Activated CD4-positive, alpha-beta T cell treated with anti-CD3 and anti-CD28 coated beads, Interleukin-2, amount 50 U/mL, for 1 hour (primary cell): Measurements from ENCODE around the gene ZNF813.
A peak's percentile ranks its signal among the peaks of the same experiment; 100 is the strongest.

Experiments
- DNase-seq: peaks from one replicate; pipeline ENCODE4 v3.0.0-alpha.2; 2020

ZNF813 gene

DNA sequence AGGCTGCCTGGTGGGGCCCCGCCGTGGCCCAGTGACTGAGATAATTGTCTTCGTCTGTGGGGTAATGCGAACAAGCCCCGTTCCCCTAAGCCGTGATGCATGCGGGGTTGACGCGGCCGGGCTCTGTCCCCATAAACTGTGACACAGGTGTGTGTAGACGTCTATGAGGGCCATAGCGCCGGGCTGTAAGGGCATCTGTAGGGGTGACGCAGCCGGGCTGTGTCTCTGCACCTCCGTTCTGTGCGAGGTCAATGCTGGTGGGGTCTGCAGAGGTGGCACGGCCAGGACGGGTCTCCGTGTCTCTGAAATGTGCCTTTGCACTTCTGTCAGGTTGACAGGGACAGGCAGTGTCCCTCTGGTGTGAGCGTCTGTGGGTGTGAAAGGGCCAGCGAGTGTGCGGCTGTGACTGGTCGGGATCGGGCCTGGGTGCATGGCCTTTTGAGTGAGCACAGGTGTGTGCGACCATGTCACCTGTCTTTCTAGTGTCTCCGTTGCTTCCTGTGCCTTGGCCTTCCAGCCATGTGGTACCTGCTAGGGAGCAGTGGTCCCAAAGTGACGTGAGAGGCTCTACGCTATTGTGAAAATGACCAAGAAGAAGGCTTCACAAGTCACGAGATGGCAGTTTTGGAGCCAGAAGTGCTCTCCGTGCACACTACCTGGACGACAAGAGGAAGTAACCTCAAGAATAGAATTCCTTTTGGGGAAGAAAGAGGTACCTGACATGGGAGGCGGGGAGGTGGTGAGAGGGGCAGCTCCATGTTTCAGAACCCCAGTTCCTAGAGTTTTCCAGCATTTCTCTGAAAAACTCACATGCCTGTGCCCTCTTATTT lies 54.1 kb downstream of the ZNF813 start:
- no peak for DNase-seq

DNA sequence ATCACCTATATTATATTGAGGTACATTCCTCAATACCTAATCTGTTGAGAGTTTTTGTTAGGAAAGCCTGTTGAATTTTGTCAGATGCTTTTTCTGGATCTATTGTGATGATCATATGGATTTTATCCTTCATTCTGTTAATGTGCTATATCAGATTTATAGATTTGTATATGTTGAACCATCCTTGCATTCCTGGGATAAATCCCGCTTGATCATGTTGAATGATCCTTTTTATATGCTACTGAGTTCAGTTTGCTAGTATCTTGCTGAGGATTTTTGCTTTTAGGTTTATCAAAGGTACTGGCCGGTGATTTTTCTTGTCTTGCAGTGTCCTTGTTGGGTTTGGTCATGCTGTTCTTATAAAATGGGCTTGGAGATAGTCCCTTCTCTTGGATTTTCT lies 58.4 kb downstream of the ZNF813 start:
- DNase-seq, result no peak

DNA sequence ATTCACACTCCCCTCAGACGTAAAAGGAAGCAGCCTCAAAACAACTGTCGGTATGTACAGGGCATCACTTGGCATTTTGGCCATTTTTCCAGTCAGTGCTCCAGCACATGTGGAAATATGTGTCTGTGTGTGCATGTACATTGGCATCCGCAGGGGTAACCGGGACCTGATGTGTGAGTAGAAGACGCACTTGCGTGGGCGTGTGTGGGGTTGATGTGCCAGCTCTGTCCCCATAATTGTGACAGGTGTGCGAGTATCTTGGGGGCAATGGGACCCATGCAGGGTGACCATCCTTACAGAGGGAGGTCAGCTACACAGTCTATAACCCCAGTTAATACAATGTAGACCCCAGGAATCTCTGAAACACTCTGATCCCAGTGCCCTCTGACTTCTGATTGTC lies 63.1 kb downstream of the ZNF813 start:
- no peak for DNase-seq

DNA sequence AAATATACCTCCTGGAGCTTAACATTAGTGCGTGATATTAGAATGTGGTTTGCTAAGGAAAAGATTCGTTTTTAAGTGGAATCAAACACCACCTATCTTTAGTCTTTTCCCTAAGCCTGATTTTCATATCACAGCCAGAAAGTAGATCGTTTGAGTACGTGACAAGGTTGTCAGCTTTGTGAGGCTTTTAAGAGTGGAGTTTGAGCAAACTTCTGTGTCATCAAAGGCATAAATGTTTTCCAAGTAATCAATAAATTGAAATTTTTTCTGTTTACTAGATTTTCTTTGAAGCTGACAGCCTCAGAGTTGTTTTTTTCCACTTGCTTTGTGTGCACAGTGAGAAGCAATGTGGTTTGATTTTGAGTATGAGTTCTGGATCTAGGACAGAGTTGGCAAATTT lies 63.9 kb downstream of the ZNF813 start:
- DNase-seq, result no peak

DNA sequence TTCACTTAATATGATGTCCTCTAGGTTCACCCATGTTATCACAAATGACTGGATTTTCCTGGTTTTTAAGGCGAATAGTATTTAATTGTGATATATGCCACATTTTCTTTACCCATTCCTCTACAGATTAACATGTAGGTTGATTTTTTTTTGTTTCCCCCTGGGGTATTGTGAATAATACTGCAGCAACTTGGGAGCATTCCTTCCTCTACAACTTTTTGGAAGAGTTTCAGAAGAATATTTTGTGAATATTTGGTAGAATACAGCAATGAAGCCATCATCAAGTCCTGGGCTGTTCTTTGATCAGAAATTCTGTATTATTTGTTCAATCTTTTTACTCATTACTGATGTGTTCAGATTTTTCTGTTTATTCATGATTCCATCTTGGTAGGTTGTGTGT lies 64.8 kb downstream of the ZNF813 start:
- DNase-seq, result no peak

DNA sequence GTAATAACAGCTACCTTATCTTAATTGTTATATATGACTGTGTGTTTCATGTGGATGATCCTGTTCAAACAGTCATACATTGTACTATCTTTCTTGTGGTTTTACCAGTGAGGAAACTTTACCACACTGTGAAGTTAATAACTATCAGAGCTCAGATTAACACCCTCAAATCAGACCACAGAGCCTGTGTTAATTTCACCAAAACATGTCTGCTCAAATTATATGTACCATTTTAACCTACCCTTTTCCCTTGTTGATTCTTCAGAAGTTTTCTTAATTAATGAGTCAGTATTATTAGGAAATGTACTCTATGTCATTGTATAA lies 68.7 kb downstream of the ZNF813 start:
- no peak for DNase-seq

DNA sequence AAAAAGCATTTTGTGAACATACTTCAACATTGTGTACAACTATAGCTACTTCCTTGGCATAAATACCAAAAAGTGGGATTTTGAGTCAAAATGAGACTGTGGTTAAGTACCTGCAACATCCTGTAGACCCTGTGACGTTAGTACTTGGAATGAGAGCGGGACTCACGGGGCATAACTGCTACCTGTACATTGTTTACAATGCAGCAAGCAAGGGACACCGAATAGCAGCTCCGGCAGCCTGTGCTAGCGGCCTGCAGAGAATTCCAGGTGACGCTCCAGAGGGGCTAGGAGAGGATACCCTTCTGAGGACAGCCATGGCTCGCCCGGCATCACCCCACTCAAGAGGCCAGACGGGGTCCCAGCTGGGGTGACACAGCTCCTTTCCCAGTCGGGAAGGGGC lies 69.6 kb downstream of the ZNF813 start:
- DNase-seq, result no peak

DNA sequence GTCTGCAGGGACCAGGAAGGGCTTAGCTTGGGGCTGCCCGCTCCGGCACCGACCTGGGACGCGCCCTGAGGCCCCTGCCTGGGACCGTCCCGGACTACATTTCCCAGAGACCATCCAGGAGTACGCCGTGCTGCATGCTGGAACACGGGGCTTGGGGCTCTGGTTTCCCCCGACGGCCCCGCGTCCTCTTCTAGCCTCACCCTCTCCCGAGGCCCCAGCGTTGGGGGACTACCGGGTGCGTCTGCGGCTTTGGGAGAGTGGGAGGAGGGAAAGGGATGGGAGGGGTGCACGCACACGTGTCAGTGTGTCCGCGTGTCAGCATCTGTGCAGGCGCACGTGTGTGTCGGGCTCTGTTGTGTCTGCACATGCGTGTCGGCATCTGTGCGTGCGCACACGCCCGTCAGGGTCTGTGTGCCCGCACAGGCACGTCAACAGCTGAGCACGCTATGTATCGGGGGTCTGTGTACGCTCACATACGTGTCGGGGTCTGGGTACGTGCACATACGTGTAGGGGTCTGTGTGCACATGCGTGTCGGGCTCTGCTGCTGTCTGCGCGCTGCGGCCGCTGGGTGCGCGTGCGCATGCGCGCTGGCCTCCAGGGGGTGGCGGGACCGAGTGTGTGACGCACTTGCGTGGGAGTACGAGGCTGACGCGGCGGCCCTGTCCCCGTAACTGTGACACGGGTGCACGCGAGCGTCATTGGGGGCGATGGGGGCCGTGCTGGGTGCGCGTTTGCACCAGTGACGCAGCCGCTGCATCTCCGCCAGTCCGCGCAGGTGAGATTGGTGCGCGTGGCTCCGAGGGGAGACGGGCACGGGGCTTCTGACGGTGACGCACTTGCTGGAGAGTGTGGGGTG lies 70.2 kb downstream of the ZNF813 start, which contains the start of gene ZNF331:
Gene ZNF331 (plus strand): TSS at position 625 of the 857 bp plus-strand sequence. CDS start 31,232 bp downstream, outside the sequence.
- peak; percentile 89 for DNase-seq

DNA sequence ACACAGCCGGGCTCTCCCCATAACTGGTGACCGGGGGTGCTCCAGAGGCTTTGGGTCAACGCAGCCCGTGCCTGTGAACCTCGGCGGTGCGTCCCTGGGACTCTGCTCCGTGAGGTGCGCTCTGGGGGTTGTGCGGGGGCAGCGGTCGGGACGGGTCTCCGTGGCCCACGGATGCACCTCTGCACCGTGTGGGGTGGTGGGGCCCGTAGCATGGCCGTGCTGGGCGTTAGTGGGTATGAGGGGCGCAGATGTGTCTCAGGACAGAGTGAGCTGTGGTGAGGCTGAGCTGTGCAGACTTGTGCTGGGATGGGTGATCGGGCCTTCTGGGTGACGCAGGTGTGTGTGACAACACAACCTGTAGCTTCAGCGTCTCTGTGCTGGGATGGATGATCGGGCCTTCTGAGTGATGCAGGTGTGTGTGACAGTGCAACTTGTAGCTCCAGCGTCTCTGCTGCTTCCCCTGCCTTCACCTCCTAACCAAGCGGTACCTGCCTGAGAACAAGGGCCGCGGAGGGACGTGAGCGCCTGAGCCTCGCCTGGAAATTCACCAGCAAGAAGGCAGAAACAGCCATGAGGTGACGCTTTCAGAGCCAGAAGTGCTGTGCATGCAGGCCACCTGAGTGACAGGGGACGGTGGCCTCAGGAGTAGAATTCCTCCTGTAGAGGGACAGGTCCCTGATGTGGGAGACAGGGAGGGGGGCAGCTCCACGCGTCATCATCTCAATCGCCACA lies 71.0 kb downstream of the ZNF813 start:
- no peak for DNase-seq

DNA sequence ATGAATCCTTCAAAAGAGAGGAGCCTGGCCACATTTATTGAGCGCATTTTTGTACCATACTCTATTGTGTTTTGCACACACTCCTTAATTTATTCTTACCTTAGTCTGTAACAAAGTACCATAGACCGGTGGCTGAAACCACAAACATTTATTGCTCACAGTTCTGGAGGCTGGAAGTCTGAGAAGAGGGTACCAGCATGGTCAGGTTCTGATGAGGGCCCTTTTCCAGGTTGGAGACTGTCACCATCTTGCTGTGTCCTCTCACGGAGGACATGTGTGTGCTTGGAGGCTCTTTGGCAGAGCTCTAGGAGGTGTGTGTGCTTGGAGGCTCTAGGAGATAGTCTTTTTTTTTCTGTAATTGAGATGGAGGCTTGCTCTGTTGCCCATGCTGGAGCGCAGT lies 72.6 kb downstream of the ZNF813 start:
- DNase-seq, result no peak

DNA sequence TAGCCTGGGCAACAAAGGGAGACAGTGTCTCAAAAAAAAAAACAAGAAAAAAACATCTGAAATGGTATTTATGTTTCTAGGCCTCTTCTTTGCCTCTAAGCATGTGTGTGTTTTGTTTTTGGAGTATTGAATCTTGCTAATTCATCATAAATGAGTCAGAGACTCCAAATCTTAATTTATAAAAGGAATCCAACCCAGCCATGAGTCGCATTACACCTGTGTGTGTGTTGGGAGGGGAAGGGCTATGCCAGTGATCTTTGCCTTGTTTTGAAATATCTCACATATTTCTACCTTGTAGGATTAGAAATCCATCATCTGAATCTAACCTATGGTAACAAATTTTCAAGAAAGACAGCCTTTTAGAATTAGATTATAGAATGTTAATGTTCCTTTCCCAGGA lies 74.4 kb downstream of the ZNF813 start:
- no peak for DNase-seq

DNA sequence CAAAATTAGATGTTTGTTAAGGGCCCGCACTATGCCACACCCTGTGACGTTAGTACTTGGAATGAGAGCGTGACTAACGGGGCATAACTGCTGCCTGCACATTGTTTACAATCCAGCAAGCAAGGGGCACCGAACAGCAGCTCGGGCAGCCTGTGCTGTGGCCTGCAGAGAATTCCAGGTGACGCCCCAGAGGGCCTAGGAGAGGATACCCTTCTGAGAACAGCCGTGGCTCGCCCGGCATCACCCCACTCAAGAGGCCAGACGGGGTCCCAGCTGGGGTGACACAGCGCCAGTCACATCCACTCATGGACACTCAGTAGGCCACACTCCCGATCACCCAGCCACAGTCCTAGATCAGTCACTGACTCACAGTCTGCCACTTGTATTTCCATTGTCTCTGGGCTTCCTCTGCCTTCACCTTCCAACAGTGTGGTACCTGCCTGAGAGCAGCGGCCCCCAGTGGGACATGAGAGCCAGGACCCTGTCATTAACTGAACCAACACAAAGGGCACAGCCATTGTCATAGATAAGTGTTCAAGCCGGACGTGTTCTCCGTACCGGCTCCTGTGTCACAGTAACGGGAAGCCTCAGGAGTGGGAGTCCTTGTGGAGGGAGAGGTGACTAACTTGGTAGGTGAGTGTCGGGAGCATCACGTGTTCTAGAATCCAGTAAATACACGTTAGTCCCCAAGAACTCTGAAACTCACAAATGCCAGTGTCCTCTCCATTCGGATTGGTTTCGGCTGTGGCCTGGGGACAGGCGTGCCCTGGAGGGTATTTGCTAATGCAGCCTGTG lies 77.9 kb downstream of the ZNF813 start:
- DNase-seq, result no peak
